GM12874 (cell line): ENCODE data around the gene SEC14L1.

ENCODE experiments used
- TF ChIP-seq, protein P1 (sequence below): IDR thresholded peaks from 2 replicates; pipeline ENCODE4 v1.5.1; 2011; ENCODE audit warnings: low read depth, mild to moderate bottlenecking, control low read depth, low read length, moderate library complexity; ENCODE audit not compliant: insufficient read depth

Gene SEC14L1

DNA sequence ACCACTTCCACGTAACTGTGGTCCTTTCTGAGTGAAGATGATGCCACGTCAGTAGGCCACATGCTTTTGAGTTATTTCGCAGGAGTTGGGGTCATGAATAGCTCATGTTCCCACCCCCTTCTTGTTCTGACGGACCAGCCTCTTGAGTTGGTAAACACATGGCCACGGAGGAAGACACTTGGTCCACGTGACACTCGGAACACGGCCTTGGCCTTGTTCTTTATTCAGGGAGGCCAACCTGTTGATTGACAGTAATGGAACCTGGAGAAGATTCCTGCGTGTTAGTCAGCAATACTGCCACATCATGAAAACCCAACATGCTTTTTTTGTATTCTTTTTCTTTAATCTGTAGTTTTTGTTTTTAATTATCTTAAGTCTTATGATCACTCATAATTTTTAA lies 56.3 kb downstream of the SEC14L1 start:
- TF ChIP-seq, protein P1, sequence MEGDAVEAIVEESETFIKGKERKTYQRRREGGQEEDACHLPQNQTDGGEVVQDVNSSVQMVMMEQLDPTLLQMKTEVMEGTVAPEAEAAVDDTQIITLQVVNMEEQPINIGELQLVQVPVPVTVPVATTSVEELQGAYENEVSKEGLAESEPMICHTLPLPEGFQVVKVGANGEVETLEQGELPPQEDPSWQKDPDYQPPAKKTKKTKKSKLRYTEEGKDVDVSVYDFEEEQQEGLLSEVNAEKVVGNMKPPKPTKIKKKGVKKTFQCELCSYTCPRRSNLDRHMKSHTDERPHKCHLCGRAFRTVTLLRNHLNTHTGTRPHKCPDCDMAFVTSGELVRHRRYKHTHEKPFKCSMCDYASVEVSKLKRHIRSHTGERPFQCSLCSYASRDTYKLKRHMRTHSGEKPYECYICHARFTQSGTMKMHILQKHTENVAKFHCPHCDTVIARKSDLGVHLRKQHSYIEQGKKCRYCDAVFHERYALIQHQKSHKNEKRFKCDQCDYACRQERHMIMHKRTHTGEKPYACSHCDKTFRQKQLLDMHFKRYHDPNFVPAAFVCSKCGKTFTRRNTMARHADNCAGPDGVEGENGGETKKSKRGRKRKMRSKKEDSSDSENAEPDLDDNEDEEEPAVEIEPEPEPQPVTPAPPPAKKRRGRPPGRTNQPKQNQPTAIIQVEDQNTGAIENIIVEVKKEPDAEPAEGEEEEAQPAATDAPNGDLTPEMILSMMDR: no peak

DNA sequence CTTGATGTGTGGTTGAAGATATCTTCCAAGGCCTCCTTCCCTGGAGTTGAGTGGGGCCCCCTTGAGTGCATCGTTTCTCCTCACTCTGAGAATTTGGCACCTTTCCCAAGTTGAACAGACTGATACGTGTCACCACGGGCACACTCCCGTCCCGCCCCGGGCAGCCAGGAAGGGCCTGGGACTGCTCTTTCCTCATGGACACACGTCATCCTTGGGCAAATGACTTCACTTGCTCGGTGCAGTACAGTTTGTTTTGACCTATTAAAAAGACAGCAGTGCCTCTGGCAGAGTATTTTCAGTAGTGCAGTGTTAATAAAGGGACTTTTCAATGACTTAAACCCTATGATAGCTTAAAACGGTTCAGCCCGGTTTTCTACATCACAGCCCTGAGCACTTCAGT lies 59.9 kb downstream of the SEC14L1 start:
- TF ChIP-seq, protein P1: no peak

DNA sequence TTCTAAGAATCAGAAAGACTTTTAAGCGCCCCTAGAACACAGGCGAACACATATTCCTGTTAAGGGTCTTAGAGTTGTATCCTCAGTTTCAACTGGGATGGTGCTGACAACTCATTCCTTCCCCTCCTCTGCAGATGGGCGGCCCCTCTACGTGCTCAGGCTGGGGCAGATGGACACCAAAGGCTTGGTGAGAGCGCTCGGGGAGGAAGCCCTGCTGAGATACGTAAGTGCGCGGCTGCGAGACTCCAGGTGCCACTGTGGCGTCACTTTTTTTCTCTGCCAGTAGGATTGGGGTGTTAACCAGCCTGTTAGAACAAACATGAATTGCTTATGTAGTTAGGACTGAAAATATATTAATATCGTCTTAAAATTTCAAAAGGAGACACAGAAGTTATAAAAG lies 62.7 kb downstream of the SEC14L1 start:
- TF ChIP-seq, protein P1: no peak

DNA sequence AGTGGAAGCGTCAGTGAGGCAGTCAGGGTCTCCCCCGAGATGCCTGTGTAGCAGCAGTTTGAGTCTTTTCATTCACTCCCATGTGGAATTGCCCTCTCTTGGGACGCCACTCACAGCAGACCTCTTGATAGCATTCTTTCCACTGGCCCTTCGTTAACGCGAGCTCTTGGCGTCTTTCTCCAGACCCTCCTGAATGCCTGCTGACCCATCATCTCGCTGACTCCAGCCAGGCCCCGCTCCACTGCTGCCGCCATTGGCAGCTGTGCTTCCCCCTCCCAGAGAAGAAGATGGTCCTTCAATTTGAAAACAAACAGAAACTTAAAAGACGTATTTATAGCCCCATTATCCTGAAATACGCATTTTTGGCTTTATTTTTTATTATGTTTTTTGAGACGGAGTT lies 63.1 kb downstream of the SEC14L1 start:
- TF ChIP-seq, protein P1: no peak

DNA sequence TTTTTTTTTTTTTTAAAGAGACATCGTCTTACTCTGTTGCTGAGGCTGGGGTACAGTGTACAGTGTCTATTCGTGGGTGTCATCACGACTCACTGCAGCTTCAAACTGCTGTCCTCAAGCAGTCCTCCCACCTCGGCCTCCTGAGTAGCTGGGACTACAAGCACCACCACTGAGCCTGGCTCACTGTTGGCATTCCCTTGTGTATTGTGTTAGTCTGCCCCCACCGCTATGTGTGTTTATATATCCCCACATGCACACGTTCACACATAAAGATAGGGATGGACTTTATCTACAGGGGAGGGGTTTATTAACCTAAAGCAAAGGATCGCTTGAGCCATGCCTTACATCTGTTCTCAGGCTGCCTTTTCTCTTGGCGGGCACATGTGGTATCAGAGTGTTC lies 63.8 kb downstream of the SEC14L1 start:
- TF ChIP-seq, protein P1: no peak

DNA sequence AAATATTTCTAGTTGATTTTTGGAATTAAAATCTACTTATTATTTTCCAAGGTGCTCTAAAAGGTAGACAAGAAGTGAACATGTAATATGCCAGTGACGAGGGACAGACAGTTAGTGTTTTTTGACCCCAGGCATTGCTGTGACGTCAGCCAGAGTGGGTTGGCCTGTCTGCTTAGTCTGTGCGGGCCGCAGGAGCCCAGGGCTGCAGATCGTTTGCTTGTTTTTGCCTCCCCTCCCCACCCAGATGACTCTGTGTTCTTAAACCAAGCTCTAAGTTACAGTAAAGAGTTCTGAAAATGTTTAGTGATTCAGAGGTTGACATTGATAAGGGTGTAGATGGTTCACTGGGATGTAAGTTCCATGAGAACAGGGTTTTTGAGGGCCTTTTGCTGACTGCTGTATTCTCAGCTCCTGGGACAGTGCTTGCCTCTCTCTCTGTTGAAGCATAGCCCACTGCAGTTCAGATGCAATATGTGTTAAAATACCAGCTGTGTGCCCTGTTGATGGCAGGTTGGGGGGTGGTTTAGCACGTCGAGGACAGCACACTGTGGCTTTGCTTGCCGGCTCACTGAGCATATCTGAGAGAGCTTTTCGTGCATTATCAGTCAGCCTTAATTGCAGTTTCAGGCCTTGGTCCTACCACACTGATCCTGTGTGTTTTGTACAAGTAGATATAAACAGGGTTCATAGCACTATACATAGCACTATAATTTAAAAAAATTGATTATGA lies 64.8 kb downstream of the SEC14L1 start:
- TF ChIP-seq, protein P1: no peak

DNA sequence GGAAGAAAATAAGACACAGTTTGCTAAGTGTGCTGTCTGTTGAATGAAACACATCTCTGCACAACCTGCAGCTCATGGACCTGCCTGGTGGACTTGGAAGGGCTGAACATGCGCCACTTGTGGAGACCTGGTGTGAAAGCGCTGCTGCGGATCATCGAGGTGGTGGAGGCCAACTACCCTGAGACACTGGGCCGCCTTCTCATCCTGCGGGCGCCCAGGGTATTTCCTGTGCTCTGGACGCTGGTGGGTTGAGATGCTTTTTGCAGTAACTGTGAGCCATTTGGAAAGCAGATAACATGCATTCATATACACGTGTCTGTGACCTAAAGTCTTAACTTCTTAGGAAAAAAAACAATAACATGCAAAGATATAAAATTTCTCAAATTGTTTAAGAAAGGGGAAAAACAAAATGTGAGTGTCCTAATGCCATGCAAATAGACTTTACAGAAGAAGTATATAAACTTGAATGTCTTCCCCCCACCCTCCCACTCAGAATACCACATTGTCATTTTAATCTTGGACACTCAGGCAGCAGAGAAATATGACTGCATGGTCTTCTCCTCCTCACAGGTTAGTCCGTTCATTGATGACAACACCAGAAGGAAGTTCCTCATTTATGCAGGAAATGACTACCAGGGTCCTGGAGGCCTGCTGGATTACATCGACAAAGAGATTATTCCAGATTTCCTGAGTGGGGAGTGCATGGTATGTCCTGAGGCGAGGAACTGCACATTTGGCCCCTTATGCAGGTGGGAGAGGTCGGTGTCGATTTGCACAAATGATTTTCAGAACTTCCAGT lies 65.6 kb downstream of the SEC14L1 start:
- TF ChIP-seq, protein P1: no peak; the same call in 1 of the 2 replicates
